ENCODE data around the gene AP4B1.

GRCh38 chr1:113938192-113938591 lies 33.6 kb upstream of the AP4B1 start:
- TF ChIP-seq CTCF (IDR thresholded peaks at IDR 0.05; ENCODE audit: insufficient read depth, low read length) (no peak), POLR2AphosphoS5 (IDR thresholded peaks at IDR 0.05; ENCODE audit: low read depth) (no peak)

Measured in HL-60 (cell line).